Limb (tissue), 2 donors: ENCODE results near the gene B3GALT5.

ENCODE experiments used
- DNase-seq, 2 donors: peaks; one replicate each; pipeline ENCODE4 v3.0.0-alpha.2; 2016; ENCODE audit errors: extremely low spot score in 2 of 2

B3GALT5 gene

DNA sequence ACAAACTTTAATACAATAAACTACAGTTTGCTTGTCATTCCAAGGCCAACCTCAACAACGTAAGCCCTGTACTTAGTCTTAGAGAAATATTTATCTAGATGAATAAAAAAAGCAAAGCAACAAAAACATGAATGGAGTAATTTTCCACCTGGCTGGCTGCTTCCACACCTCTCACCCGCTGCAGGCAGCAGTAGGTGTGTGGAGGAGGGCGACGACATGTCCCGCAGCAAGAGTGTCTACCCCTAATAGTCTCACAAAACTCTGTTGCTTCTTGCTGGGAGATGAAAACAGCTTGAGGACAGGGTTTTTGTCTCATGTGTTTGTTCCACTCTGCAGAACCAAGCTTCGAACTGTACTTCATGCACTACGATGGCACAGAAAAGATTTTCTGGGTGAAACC lies 83.5 kb downstream of the B3GALT5 start:
- no peak for DNase-seq

DNA sequence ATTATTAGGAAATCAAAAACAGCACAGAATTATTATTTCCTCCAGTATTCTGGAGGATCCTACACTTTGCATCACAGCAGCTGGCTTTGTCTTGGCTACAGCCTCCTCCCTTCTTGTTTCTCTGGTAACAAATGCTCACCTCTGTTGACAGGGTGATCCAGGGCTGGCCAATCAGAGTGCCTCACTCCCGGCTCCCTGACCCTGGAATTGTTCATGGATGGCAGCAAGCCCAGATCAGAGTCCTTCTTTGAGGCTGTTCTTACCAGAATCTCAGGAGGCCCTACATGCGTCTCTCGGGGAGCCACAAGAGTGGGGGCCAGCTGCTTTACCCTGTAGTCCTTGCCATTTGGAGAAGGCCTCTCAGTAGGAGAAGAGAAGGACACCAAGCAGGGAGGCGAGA lies 83.9 kb downstream of the B3GALT5 start:
- peak in 1 of 2 donors; percentile 7 for DNase-seq

GRCh38 chr21:39700318-39700717 lies 87.6 kb downstream of the B3GALT5 start:
- DNase-seq, result no peak

- no peak for DNase-seq
Observed at GRCh38 chr21:39703578-39703977, 90.8 kb downstream of the B3GALT5 start.

- no peak for DNase-seq
Observed at GRCh38 chr21:39705849-39706248, 93.1 kb downstream of the B3GALT5 start.

DNA sequence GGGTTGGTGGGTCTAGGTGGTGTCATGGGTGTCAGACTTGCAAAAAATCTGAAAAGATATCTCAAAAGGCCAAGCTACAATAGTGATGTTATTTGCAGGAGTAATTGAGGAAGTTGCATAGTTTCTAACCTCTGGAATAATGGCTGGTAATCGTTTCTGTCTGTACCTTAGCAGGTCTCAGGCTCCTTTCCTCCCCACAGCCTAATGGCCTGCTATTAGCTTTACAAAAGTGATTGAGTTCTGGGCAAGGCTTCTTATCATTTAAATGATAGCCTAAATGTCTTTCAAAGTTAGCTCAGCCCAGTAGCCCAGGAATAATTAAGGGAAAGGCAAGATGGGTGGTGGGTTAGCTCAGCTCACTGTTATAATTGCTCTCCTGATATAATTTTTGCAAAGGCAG lies 94.6 kb downstream of the B3GALT5 start:
- DNase-seq, result no peak

DNA sequence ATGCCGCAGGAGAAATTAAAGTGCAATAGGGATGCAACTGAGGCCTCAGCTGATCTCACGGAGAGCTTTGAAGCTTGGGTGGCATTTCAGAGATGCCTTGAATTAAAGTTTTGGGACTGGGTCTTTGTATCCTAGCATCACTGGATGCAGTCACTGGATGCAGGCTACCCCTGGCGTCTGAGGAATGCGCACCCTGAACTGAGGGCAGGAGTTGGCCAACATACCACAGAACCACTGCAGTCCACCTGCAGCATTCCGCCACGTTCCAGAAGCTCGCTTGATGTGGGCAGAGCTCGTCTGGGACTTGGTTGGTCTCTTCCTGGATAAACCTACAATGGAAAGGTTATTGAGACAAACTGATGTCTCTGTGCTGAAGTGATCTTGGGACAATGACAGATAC lies 98.1 kb downstream of the B3GALT5 start:
- DNase-seq, result no peak

- no peak for DNase-seq
Observed at GRCh38 chr21:39712273-39712672, 99.5 kb downstream of the B3GALT5 start.

GRCh38 chr21:39712976-39713375 lies 100.2 kb downstream of the B3GALT5 start:
- DNase-seq, result no peak

DNA sequence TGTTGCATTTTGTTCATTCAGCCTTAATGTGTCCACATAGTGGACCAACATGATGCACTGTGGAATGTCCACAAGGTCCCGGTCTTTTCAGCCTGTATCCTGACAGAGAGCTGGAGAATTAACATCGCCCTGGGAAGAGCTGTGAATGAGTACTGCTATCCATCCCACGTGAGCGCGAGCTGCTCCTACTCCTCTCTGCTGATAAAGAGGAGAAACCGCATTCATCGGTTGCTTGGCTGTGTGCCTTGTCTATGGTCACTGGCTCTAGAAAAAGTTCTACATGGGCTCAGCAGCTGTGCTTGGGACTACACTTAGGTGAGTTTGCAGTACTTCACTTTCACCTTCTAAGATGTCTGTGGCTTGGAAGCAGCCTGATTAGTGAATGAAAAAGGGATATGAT lies 101.2 kb downstream of the B3GALT5 start:
- DNase-seq, result no peak

DNA sequence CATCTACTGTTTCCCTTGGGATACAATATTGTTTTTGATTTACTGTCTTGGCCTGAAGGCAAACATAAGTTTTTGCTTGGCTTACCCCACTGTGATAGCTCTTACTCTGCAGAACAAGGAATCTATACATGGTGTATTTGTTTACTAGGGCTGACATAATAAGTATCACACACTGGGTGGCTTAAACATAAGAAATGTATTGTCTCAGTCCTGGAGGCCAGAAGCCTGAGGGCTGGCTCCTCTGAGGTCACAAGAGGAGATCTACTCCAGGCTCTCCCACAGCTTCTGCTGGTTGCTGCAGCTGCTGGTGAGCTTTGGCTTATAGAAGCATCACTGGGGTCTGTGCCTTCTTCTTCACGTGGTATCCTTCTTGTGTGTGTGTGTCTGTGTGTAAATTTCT lies 101.6 kb downstream of the B3GALT5 start:
- no peak for DNase-seq

DNA sequence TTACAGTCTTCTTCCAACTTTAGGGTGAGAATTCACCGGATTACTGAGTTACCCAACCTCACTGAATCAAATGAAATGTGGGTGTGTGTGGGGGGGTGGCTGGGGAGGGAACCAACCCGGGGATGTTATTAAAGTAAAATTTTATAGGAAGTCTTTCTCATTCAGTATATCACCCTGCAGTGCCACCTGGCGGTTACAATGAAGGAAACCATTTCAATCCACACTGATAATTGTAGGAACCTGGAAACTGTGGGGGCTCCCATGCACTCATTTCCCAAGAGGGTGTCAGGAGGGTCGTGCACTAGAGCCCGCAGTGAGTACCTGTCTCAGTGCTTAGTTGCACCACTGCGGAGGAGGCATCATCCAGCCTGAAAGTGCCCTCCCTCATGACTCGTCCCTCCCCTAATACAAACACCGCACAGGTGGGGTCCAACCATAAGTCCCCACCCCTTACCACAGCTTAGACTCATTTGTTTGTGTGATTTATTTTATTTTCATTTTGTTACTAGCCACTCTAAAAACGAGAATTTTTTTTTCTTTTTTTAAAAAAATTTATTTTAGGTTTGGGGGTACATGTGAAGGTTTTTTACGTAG lies 103.2 kb downstream of the B3GALT5 start:
- DNase-seq, result peak; percentile 47 to 73

- no peak for DNase-seq
Observed at GRCh38 chr21:39720126-39720778, 107.5 kb downstream of the B3GALT5 start.

DNA sequence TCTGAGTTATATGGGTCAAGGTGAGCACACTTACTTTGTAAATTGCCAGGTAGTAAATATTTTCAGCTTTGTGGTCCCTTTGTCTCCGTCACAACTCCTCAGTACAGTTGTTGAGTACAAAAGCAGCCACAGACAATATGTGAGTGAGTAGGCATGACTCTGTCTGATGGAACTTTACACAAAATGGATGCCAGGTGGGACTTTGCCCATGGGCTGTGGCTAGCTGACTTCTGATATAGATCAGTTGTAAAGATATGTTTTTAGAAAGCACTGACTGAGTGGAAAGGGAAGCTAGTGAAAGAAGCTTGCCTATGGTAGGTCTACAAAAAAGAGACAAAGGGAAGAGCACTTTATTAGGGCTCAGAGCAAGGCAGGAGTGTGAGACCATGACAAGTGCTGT lies 109.1 kb downstream of the B3GALT5 start:
- no peak for DNase-seq
